Activated CD8-positive, alpha-beta memory T cell treated with anti-CD3 and anti-CD28 coated beads, Interleukin-2, amount 10 ng/mL, durations not matched to agents 7 days and 5 days (primary cell): ENCODE measurements around the gene C1QTNF12. TPM values are rescaled to one million over a fixed set of nuclear protein-coding genes. Genes with fewer than 3 reads are reported as not detected.
A peak's percentile ranks its signal among the peaks of the same experiment; 100 is the strongest.

Experiments used
- ATAC-seq: fragments of 150-1000 bp; cut with Tn5 transposase; one replicate; pipeline ENCODE4 v1.10.0; 2021; ENCODE audit warnings: moderate library complexity
- CTCF ChIA-PET: fragments of 350-600 bp; sonication (Branson Sonifier 250); formaldehyde crosslinking; loops from one replicate; lab custom pipeline; 2021; ENCODE audit warnings: antibody characterized with exemption; lab: Charles Lee
- DNase-seq: peaks from one replicate; pipeline ENCODE4 v3.0.0-alpha.2; 2020
- H3K27ac Mint-ChIP-seq: one replicate; pipeline ENCODE4 v1.8.0; 2021; ENCODE audit warnings: mild to moderate bottlenecking, mixed read lengths
- H3K27me3 Mint-ChIP-seq: one replicate; pipeline ENCODE4 v1.8.0; 2021; ENCODE audit warnings: mixed read lengths
- H3K36me3 Mint-ChIP-seq: one replicate; pipeline ENCODE4 v1.8.0; 2021; ENCODE audit warnings: mild to moderate bottlenecking, mixed read lengths
- H3K4me1 Mint-ChIP-seq: one replicate; pipeline ENCODE4 v1.8.0; 2021; ENCODE audit warnings: mixed read lengths
- H3K4me3 Mint-ChIP-seq: one replicate; pipeline ENCODE4 v1.8.0; 2021; ENCODE audit warnings: mild to moderate bottlenecking, moderate library complexity, mixed read lengths
- H3K9me3 Mint-ChIP-seq: one replicate; pipeline ENCODE4 v1.8.0; 2022; ENCODE audit warnings: low read depth, mixed read lengths
- total RNA-seq, 2 experiments: library from RNA; stranded (reverse); gene quantifications; one replicate each; pipeline ENCODE4 v1.2.3, GENCODE V29; 2021

The C1QTNF12 gene
- total RNA-seq, 2 experiments from 2014 or later, result 2.0 to 2.6 TPM

GRCh38 chr1:1274931-1275431 lies 28.5 kb upstream of the C1QTNF12 start:
- peaks cover 12% of the 10 kb centered on the region for H3K36me3 Mint-ChIP-seq
- no peak for ATAC-seq
- no peak for DNase-seq
- CTCF ChIA-PET, result interaction anchor here (1.2 to 2.3 kb wide), 2 partner anchors 124 to 152 kb away, joined by 3 to 7 read pairs; partner anchors contain the start of gene CCNL2
- H3K27me3 Mint-ChIP-seq, result no peaks in the 10 kb centered on the region
- H3K27ac Mint-ChIP-seq, result peak overlapping the region; percentile 15
- no peaks in the 10 kb centered on the region for H3K9me3 Mint-ChIP-seq
- peaks cover 33% of the 10 kb centered on the region for H3K4me1 Mint-ChIP-seq
- peak overlapping the region; percentile 61 for H3K4me3 Mint-ChIP-seq

DNA sequence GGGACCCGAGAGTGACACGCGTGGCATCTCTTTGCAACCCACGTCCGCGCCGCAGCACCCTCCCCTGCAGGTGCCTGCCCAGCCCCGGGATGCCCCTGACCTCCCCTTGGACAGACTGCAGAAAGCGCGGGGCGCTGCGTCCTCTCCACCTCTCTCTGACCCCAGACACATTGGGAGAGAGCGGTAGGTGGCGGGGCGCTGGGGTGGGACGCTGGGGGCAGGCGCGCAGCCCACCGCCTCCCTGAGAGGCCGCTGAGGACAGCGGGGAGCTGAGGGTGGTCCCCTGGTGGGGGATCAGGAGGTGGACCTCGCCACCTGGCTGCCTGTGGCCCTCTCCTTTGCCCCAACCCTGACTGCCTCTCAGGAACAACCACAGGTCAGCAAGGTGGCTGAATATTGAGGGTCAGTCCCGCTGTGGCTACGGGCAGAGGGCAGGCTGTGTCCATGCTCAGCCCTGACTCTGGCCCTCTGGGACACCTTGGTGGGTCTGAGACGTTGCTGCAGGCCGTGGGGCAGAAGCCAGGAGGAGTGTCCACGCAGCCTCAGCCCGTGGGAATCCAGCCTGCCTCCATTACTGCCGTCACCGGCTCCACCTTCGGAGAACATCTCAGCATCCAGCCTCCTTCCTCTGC lies 27.9 kb upstream of the C1QTNF12 start:
- peak overlapping the region; percentile 15 for H3K27ac Mint-ChIP-seq
- no peak for DNase-seq
- no peak for ATAC-seq
- no peaks in the 10 kb centered on the region for H3K9me3 Mint-ChIP-seq
- peaks cover 12% of the 10 kb centered on the region for H3K36me3 Mint-ChIP-seq
- peaks cover 37% of the 10 kb centered on the region for H3K4me1 Mint-ChIP-seq
- H3K27me3 Mint-ChIP-seq, result no peaks in the 10 kb centered on the region
- CTCF ChIA-PET, result interaction anchor here (0.8 to 1.5 kb wide), 3 partner anchors 24 to 153 kb away, joined by 4 to 12 read pairs (median 5); no protein-coding TSS in a partner anchor
- peak overlapping the region; percentile 61 for H3K4me3 Mint-ChIP-seq

GRCh38 chr1:1273512-1274298 lies 27.2 kb upstream of the C1QTNF12 start, which contains the start of gene UBE2J2:
UBE2J2 (minus strand) TSS chr1:1273854; CDS start chr1:1267992, 5,862 bp downstream.
- no peaks in the 10 kb centered on the region for H3K9me3 Mint-ChIP-seq
- peaks cover 37% of the 10 kb centered on the region for H3K4me1 Mint-ChIP-seq
- H3K27ac Mint-ChIP-seq, result peak within 1 kb of the TSS; percentile 84
- peak within 1 kb of the TSS; percentile 90 for H3K4me3 Mint-ChIP-seq
- CTCF ChIA-PET, result interaction anchor here (0.8 to 1.5 kb wide), 4 partner anchors 18 to 152 kb away, joined by 3 to 12 read pairs (median 4); no protein-coding TSS in a partner anchor
- H3K27me3 Mint-ChIP-seq, result no peaks in the 10 kb centered on the region
- ATAC-seq (peak; percentile 95), DNase-seq (peak; percentile 96)
- peaks cover 12% of the 10 kb centered on the region for H3K36me3 Mint-ChIP-seq

- Mint-ChIP-seq H3K27me3 (no peaks in the 10 kb centered on the region), H3K4me1 (peaks cover 37% of the 10 kb centered on the region), H3K27ac (peak overlapping the region; percentile 84), H3K36me3 (peaks cover 12% of the 10 kb centered on the region), H3K4me3 (peak overlapping the region; percentile 90), H3K9me3 (no peaks in the 10 kb centered on the region)
- peak; percentile 10 for ATAC-seq
- CTCF ChIA-PET, result interaction anchor here (1.0 to 1.5 kb wide), 3 partner anchors 18 to 151 kb away, joined by 3 to 12 read pairs (median 5); no protein-coding TSS in a partner anchor
- no peak for DNase-seq
Measured at GRCh38 chr1:1273209-1273511, 26.6 kb upstream of the C1QTNF12 start.

GRCh38 chr1:1272341-1273208 lies 26.1 kb upstream of the C1QTNF12 start:
- Mint-ChIP-seq H3K9me3 (no peaks in the 10 kb centered on the region), H3K27ac (peak overlapping the region; percentile 84), H3K36me3 (peaks cover 12% of the 10 kb centered on the region), H3K27me3 (no peaks in the 10 kb centered on the region), H3K4me3 (peak overlapping the region; percentile 90), H3K4me1 (peaks cover 37% of the 10 kb centered on the region)
- DNase-seq (no peak), ATAC-seq (peak; percentile 5)
- CTCF ChIA-PET, result interaction anchor here (0.6 to 1.8 kb wide), 5 partner anchors 19 to 151 kb away, joined by 3 to 12 read pairs (median 5); no protein-coding TSS in a partner anchor

- H3K27me3 Mint-ChIP-seq, result no peaks in the 10 kb centered on the region
- H3K4me3 Mint-ChIP-seq, result no peak overlapping the region
- CTCF ChIA-PET, result interaction anchor here (1.1 to 1.8 kb wide), 2 partner anchors 35 to 149 kb away, joined by 3 to 12 read pairs; no protein-coding TSS in a partner anchor
- peak overlapping the region; percentile 27 for H3K27ac Mint-ChIP-seq
- H3K36me3 Mint-ChIP-seq, result peaks cover 21% of the 10 kb centered on the region
- no peaks in the 10 kb centered on the region for H3K9me3 Mint-ChIP-seq
- ATAC-seq, result no peak
- DNase-seq, result no peak
- H3K4me1 Mint-ChIP-seq, result peaks cover 41% of the 10 kb centered on the region
Measured at GRCh38 chr1:1270813-1271212, 24.3 kb upstream of the C1QTNF12 start.

- Mint-ChIP-seq H3K4me1 (peaks cover 36% of the 10 kb centered on the region), H3K27ac (no peak overlapping the region), H3K4me3 (no peak overlapping the region), H3K27me3 (no peaks in the 10 kb centered on the region), H3K9me3 (no peaks in the 10 kb centered on the region), H3K36me3 (peaks cover 25% of the 10 kb centered on the region)
- no peak for ATAC-seq
- DNase-seq, result no peak
- CTCF ChIA-PET, result no interaction called here
Measured at GRCh38 chr1:1268284-1268682, 21.8 kb upstream of the C1QTNF12 start.

DNA sequence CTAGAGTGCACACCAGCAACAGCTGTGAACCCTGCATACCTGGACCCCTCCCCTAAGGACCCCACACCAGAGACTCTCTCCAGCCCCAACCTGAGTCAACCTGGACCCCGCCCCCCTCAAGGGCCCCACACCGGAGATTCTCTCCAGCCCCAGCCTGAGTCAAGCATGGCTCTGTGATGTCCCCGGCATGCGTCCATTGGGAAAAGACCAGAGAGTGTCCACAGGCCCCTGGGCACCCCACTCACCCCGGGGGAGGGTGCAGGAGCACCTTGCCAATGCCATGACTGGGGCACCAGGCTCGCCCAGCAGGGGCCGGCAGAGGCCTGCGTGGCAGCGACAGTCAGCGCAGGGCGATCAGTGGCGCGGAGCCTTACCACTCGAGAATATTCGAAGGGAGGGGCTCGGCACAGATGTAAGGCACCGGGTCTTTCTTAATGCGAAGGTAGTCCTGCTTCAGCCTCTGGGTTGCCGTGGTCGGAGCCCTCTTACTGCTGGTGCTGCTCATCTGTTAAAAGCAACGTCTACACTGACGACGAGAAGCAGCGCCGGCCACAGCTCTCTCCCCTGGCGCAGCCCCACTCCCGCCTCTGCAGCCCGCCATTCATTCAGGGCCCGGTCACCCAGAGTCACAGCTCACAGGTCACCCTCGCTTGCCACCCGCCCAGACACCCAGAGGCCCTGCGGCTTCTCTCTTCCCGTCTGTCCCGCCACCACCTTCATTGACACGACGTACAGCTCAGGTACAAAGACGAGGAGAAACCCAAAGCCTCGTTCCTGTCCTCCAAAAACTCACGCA lies 21.2 kb upstream of the C1QTNF12 start:
- peaks cover 34% of the 10 kb centered on the region for H3K4me1 Mint-ChIP-seq

DNA sequence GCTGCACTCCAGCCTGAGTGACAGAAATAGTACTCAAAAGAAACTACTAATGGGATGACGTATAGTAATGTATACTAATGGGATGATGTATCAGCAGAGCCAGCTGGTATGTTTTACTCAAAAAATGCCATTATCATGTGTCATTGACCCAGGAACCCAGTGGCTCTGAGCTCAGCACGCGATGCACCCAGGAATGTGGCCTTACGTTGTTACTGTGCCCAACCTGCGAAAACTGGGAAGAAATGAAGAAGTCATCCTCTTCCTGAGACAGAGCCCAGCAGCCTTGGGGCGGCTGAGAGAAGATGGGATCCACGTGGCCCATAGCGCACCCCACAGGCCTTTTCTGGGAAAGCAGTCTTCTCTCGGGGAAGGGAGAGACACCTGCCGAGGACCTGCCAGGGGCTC lies 18.3 kb upstream of the C1QTNF12 start:
- Mint-ChIP-seq H3K4me1 (peaks cover 12% of the 10 kb centered on the region), H3K27me3 (no peaks in the 10 kb centered on the region), H3K4me3 (no peak overlapping the region), H3K27ac (no peak overlapping the region), H3K9me3 (no peaks in the 10 kb centered on the region), H3K36me3 (peaks cover 35% of the 10 kb centered on the region)
- CTCF ChIA-PET, result interaction anchor here (1.8 to 2.4 kb wide), 2 partner anchors 27 to 143 kb away, joined by 5 to 11 read pairs; no protein-coding TSS in a partner anchor
- ATAC-seq (no peak), DNase-seq (no peak)

More for the DNA sequence above, 21.2 kb upstream of the C1QTNF12 start:
- no peak overlapping the region for H3K27ac Mint-ChIP-seq
- peaks cover 30% of the 10 kb centered on the region for H3K36me3 Mint-ChIP-seq
- H3K27me3 Mint-ChIP-seq, result no peaks in the 10 kb centered on the region
- no peak for DNase-seq
- H3K4me3 Mint-ChIP-seq, result no peak overlapping the region
- no peak for ATAC-seq
- CTCF ChIA-PET, result no interaction called here
- no peaks in the 10 kb centered on the region for H3K9me3 Mint-ChIP-seq

GRCh38 chr1:1264026-1264425 lies 17.5 kb upstream of the C1QTNF12 start:
- Mint-ChIP-seq H3K4me1 (peaks cover 9% of the 10 kb centered on the region), H3K27me3 (no peaks in the 10 kb centered on the region), H3K9me3 (no peaks in the 10 kb centered on the region), H3K27ac (no peak overlapping the region), H3K4me3 (no peak overlapping the region), H3K36me3 (peaks cover 41% of the 10 kb centered on the region)
- CTCF ChIA-PET, result interaction anchor here (1.3 to 2.4 kb wide), 3 partner anchors 27 to 142 kb away, joined by 3 to 11 read pairs (median 5); no protein-coding TSS in a partner anchor
- ATAC-seq (no peak), DNase-seq (no peak)

DNA sequence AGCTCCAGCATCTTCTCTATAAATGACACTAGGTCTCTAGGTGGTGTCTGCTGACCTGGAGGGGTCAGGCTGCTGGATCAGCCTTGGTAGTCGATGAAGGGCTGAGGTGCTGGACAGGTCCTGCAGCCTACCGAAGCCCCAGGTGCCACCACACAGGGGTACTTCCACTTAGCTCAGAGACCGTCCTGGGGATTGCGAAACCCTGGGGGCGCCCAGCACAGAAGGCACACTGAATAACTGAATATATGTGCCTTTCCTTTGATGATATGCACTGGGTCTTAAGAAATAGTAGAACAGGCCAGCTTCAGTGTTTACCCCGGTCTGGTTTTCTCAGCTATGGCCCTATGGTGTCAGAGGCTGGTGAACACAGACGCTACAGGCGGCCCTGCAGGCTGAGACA lies 16.2 kb upstream of the C1QTNF12 start:
- DNase-seq (no peak), ATAC-seq (no peak)
- Mint-ChIP-seq H3K36me3 (peaks cover 42% of the 10 kb centered on the region), H3K27ac (no peak overlapping the region), H3K9me3 (no peaks in the 10 kb centered on the region), H3K4me1 (peaks cover 9% of the 10 kb centered on the region), H3K27me3 (no peaks in the 10 kb centered on the region), H3K4me3 (no peak overlapping the region)
- CTCF ChIA-PET, result interaction anchor here (1.3 to 2.4 kb wide), 2 partner anchors 43 to 141 kb away, joined by 3 to 11 read pairs; no protein-coding TSS in a partner anchor

DNA sequence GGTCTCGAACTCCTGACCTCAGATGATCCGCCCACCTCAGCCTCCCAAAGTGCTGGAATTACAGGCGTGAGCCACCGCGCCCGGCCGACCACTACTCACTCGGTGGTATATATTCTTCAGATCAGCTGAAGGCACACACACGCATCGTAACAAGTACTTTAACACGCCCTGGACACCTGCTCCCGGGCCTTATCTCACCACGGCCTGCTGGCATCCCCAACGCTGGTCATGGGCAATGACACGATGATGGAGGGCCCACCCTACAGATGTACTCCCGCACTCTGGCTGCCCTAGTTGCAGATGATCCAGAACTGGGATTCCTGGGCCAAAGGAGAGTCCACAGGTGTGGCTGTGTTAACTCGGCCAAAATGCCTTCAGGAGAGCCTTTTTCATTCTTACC lies 15.5 kb upstream of the C1QTNF12 start:
- Mint-ChIP-seq H3K27ac (peak overlapping the region; percentile 28), H3K36me3 (peaks cover 41% of the 10 kb centered on the region), H3K4me3 (no peak overlapping the region), H3K9me3 (no peaks in the 10 kb centered on the region), H3K4me1 (peaks cover 6% of the 10 kb centered on the region), H3K27me3 (no peaks in the 10 kb centered on the region)
- DNase-seq, result no peak
- ATAC-seq, result no peak
- CTCF ChIA-PET, result interaction anchor here (0.8 to 1.7 kb wide), 2 partner anchors 8 to 140 kb away, joined by 3 to 9 read pairs; no protein-coding TSS in a partner anchor
